HG02852 (cell line): Measurements from ENCODE around the gene FAM219A.

ENCODE experiments used
- ATAC-seq: cut with Tn5 transposase; IDR thresholded peaks from one replicate; pipeline ENCODE4 v1.9.1; 2021; ENCODE audit warnings: mild to moderate bottlenecking, moderate library complexity; ENCODE audit not compliant: unreplicated experiment

The FAM219A gene

DNA sequence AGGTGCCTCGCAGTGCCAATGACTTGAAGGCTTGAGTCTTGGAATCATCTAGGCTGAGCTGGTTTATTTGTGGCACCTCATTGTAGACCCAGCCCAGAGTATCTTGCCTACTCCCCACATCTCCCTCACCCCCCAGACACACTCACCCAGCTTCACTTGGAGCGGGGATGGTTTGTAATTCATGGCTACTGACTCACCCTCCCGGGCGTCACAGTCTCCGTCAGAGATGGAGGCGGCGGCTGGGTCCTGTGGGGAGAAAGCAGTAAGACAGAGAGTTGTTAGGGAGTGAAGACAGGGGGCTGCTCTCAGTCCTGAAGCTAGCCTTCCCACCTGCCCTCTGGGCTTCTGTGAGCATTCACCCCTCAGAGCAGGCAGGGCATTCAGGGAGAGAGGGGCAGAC is 52.7 kb downstream of the FAM219A start:
- ATAC-seq: no peak

DNA sequence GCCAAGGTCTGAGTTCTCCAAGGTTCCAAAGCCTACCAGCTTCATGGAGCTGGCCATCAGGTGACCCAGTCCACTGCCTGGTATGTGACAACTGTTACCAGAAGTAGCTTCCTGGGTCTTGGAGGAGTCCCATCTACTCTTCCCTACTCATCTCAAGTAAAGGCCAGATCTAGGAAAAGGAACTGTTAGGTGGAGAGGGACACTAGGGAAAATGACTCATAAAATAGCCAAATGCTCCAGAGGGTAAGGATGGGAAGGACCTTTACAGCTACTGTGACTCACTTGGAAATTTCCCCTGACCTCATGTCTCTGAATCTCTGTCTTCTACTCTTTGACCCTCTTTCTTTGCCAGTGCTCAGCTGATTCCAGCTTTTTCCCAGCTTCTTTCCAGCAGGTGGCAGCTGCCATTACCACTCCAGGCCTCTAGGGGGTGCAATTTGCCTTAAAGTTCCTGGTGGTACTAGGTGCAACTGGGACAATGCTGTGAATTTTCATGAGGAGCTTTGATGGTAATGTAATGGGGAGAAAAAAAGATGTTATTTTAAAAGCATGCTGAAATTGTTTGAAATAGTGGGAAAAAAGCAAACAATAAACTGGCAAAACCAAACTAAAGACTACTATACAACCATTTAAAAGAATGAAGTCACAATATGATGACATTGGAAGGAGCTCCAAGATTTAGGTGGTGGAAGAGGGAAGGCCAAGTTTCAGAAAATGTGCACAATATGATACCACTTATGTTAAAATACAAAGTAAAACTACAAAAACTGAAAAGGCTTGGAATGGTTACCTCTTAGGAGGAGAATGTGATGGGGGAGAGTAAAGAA is 54.6 kb downstream of the FAM219A start:
- no peak for ATAC-seq

DNA sequence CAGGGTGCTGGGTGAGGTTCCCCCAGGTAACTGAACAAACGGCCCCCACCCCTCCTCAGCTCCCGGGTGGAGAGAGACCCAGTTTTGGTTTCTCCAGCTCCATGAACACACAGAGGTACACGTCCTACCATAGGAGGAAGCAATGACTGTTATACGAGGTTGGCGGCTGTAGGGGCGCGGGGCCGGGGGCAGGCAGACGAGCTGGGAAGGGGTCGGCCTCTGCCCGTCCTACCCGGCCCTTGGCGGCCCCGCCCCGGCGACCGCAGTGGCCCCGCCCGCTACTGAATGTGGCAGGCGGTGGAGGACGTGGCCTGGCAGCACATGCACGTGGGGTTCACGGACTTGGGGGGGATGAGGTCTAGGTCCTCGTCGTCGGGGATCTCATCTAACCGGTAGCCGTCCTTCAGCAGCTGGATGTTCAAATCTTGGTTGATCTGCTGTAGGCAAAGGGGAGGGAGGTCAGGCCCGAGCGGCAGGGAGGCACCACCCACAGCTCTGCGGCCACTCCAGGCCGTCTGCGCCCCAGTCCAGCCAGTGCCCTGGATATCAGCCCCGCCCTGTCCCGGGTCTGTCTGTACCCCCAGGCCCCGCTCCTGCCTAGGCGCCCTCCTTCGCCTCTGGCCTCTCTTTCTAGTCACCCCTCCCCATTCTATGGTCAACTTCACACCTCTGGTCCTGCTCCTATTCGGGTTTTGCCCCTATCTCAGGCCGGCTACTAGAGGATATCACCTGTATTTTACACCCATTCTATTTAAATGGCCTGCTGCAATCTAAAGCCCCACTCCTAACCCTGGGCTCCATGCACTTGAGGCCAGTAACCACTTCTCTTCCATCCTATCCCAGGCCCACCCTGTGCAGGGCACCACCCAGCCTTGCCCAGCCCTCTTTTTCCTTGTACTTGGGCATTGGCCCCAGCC is 57.4 kb downstream of the FAM219A start:
- ATAC-seq: no peak

- no peak for ATAC-seq
Measured at GRCh38 chr9:34400275-34400674, 58.1 kb downstream of the FAM219A start.

DNA sequence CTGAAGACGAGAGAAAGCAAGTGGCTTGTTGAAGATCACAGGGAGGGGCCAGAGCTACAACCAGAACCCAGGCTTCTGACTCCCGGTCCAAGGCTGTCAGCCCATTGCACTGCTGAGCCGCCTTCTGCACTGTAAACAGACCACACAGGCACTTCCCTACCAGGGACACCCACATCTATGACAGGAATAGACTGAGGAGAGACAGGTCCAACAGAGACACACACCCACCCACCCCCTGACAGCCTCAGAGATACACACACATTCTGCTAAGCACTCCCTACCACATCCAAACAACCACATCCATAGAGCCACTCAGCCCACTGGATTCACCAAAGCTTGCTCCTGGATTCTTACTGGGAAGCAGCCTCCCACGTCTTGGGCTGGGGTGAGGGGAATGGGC is 58.6 kb downstream of the FAM219A start:
- no peak for ATAC-seq

DNA sequence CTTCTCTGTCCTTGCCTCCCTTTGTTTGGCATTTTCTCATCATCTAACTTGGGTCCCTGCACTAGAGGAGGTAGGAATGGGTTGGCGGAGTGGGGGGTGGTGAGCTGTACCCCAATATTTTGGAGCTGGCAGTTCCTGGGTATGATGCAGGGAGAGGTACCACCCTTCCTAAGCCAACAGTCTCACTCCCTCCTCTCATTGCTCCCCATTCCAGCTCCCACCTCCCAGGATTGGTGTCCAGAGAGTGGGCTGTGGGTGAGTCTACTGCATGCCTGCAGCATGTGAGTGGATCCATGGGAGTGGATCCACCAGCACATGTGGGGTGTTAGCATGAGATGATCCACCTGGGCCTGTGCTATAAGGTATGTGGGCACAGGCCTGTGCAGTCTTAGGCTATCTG is 59.5 kb downstream of the FAM219A start:
- ATAC-seq: no peak

GRCh38 chr9:34396276-34397214 is 61.8 kb downstream of the FAM219A start:
- ATAC-seq: no peak

DNA sequence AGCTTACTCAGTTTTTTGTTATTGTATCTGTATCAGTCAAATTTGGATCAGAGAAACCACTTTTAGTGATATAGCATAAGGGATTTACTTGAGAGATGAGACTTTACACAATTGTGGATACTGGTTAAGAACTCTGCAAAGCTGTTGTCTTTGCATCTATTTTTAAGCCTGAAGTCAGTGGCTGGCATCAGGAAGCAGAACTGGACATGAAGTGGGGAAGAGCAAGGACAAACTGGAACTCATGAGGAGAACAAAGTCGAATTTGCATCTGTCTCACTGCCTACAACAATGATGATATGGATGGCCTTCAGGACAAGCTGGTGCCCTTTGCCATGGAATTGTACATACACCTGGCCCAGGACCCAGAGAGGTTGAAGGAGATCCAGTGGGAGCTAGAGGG is 65.9 kb downstream of the FAM219A start:
- no peak for ATAC-seq

- ATAC-seq: no peak
Measured at GRCh38 chr9:34387239-34387638, 71.1 kb downstream of the FAM219A start.

GRCh38 chr9:34386656-34387055 is 71.7 kb downstream of the FAM219A start:
- no peak for ATAC-seq

GRCh38 chr9:34385561-34386230 is 72.7 kb downstream of the FAM219A start:
- ATAC-seq: no peak

DNA sequence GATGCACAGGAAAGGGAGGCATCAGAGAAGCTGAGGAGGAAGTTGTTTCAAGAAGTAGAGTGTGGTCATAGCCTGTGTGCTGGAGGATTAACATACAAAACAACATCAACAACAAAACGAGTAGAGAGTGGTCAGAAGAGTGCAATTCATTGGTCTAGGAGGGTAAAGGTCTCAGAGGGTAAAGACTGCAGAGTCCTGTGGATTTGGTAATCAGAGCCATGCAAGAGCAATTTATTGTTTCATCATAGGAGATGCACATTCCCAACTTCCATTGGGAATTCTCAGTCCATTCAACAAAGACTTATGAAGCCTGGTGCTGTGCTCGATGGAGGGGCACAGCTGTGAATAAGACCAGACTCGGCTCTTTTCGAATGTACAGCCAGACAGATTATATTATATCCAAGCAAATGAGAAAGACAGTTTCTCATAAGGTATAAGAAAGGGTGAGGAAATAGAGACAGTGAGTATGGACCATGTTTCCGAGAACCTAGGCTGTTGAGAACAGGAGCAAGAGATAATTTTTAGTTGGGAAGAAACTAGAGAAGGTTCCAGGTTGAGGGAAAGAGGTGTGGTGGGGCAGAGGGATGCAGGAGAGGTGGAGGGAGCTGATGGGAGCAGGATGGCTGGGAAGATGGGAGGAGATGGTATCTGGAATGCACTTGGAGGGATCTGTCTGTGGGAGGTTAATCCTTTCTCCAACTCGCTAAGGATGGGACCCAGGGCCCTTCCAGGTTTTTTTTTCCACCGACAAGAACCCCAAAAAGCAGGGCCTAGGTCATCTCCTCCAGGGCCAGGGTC is 73.8 kb downstream of the FAM219A start:
- no peak for ATAC-seq

DNA sequence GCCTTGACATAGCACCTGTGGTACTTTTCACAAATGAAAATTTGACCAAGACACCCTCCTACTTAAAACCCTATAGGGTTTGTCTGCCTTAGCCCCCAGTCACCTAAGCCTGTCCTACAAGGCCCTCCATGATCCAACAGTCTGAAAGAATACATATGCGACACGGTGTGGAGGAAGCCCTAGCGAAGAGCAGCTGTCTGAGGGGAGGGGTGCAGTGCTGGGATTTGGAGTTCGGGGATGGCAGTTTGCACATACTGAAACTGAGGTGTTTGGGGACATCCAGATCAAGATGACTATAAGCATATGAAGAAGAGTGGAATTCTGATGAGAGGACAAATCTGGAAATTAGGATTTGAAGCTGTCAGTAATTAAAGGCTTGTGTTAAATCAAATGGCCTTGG is 74.5 kb downstream of the FAM219A start:
- no peak for ATAC-seq

DNA sequence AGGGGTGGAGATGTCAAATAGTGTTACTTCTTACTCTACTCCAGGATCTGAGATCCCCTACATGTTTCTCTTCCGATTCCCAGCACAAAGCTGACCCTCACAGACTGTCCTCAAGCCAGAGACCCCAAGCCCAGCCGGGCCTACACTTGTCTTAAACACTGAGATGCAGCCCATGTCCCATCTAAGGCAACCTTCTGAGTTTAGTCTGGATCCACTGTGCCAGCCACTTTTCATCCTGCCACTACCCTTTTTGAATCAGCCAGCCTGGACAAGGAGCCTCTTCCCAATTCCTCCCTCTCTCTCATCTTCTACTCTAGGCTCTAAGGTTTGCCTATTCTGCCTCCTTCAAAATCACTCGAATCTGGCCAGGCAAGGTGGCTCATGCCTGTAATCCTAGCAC is 75.5 kb downstream of the FAM219A start:
- no peak for ATAC-seq

- no peak for ATAC-seq
Measured at GRCh38 chr9:34382054-34382453, 76.3 kb downstream of the FAM219A start.

DNA sequence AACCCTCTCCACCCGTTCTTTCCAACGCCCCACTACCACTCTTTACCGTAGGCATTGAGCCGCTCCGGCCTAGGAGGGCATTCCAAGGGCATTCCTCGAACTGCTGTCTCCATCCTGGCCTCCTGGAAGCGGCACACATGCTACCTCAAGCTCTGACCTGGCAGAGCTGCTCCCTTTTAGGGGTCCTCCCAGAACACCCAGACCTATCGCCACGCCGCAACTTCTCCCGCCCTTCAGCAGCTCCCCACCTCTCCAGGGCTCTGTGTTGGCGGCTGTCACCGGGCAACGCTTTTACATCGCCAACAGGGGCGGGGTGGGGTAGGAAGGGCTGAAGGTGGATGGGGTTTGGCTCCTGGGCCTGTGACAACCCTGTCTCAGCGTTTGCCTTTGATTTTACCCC is 77.0 kb downstream of the FAM219A start:
- no peak for ATAC-seq

DNA sequence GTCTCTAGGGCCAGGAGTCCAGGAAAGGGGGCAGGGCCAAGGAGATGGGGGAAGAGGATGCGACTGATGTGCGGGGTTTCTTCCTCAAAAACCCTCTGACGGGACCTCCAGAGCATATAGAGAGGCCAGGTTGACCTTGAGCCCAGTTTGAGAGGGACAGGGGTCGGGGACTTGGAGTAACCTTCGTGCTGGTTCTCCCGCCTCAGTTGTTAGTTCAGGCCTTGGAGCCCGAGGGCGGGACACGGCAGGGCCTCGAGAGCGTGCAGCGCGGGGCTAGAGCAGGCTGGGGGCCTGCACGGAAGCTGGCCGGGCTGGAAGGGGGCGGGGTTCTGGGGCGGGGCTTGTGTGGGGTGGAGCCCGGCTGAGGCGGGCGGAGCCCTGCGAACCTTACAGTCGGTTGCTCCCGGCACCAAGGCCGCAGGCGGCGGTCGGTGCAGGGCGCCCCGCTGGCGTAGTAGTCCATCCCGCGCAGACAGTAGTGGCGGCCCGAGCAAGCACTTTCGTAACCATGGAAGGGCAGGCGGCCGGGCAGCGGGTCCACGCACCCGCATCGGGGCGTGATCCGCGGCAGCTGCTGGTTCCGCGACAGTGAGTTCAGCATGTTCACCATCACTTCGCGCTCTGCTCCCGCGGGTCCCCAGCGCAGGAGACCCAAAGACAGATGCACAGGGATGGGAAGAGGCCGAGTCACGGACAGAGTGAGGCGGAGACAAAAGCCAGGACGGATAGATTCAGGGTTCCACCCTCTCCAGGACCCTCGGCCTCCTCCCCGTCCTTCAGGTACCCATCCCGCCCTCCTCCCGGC is 77.7 kb downstream of the FAM219A start:
- no peak for ATAC-seq

GRCh38 chr9:34380034-34380510 is 78.3 kb downstream of the FAM219A start:
- no peak for ATAC-seq
